Right atrium auricular region (tissue), 2 donors: ENCODE data around the gene LRRFIP1. TPM values are rescaled to one million over a fixed set of nuclear protein-coding genes. Genes with fewer than 3 reads are reported as not detected.

Experiments
- DNase-seq: peaks from one replicate; pipeline ENCODE4 v3.0.0-alpha.2; 2019; ENCODE audit warnings: low spot score
- H3K27ac ChIP-seq, 2 donors: fragments of 200-600 bp; sonication (generic); 1 replicate in 1 of 2; 2 replicates in 1 of 2; pipeline ENCODE4 v1.5.1; 2016 to 2019
- H3K27me3 ChIP-seq, 2 donors: fragments of 200-600 bp; sonication (generic); one replicate each; pipeline versions ENCODE4 v1.5.1 to v1.6.0; 2017 to 2019
- H3K36me3 ChIP-seq: fragments of 200-600 bp; sonication (generic); one replicate; pipeline ENCODE4 v1.5.1; 2016
- H3K4me1 ChIP-seq, 2 donors: fragments of 200-600 bp; sonication (generic); one replicate each; pipeline versions ENCODE4 v1.5.1 to v1.6.0; 2017 to 2019
- H3K4me3 ChIP-seq, 2 donors: fragments of 200-600 bp; sonication (generic); 1 replicate in 1 of 2; 2 replicates in 1 of 2; pipeline ENCODE4 v1.5.1; 2017 to 2019; ENCODE audit warnings: mild to moderate bottlenecking in 1 of 2, moderate library complexity in 1 of 2
- H3K9me3 ChIP-seq, 2 donors: fragments of 200-600 bp; sonication (generic); one replicate each; pipeline ENCODE4 v1.5.1; 2019
- CTCF ChIP-seq, 2 donors: fragments of 200-600 bp; sonication (generic); IDR thresholded peaks; one replicate each; pipeline ENCODE4 v1.5.1; 2019; ENCODE audit warnings: antibody characterized with exemption in 2 of 2
- total RNA-seq, 2 donors: library from RNA; depleted of rRNA; stranded (reverse); fragments of >200 nt; gene quantifications; one replicate each; pipeline ENCODE4 v1.1.0, GENCODE V29; 2016

Gene LRRFIP1
- total RNA-seq, 2 donors from 2014 or later, result 71.2 to 88.5 TPM

DNA sequence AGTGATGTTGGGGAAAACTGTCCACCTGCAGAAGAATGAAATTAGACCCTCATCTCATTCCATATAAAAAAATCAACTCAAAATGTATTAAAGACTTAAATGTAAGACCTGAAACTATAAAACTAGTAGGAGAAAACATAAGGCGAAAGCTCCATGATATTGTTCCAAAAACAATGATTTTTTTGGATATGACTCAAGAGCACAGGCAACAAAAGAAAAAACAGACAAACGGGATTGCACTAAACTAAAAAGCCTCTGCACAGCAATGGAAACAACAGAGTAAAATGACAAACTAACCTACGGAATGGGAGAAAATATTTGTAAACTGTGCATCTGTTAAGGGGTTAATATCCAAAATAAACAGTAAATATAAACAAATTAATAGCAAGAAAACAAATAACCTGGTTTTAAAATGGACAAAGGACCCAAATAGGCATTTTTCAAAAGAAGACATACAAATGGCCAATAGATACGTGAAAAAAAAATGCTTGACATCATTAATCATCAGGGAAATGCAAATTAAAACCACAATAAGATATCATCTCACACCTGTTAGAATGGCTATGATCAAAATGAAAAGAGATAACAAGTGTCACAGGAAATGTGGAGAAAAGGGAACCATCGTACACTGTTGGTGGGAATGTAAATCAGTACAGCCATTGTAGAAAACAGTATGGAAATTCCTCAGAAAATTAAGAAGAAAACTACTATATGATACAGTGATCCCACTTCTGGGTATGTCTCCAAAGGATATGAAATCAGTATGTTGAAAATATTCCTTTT lies 26.6 kb downstream of the LRRFIP1 start:
- Histone ChIP-seq H3K27ac (no peak overlapping the region), H3K36me3 (no peaks in the 10 kb centered on the region), H3K27me3 (no peaks in the 10 kb centered on the region), H3K4me1 (peaks cover 0 to 6% of the 10 kb centered on the region in 2 donors), H3K4me3 (no peak overlapping the region), H3K9me3 (peaks cover 0 to 10% of the 10 kb centered on the region in 2 donors)
- no peak for DNase-seq
- TF ChIP-seq CTCF (IDR thresholded peaks at IDR 0.05), result no peak

GRCh38 chr2:237657063-237657462 lies 29.7 kb downstream of the LRRFIP1 start:
- Histone ChIP-seq H3K36me3 (no peaks in the 10 kb centered on the region), H3K27me3 (no peaks in the 10 kb centered on the region), H3K27ac (no peak overlapping the region), H3K4me1 (peaks cover 0 to 3% of the 10 kb centered on the region in 2 donors), H3K4me3 (no peak overlapping the region), H3K9me3 (peaks cover 0 to 10% of the 10 kb centered on the region in 2 donors)
- no peak for TF ChIP-seq CTCF (IDR thresholded peaks at IDR 0.05)
- DNase-seq, result no peak

DNA sequence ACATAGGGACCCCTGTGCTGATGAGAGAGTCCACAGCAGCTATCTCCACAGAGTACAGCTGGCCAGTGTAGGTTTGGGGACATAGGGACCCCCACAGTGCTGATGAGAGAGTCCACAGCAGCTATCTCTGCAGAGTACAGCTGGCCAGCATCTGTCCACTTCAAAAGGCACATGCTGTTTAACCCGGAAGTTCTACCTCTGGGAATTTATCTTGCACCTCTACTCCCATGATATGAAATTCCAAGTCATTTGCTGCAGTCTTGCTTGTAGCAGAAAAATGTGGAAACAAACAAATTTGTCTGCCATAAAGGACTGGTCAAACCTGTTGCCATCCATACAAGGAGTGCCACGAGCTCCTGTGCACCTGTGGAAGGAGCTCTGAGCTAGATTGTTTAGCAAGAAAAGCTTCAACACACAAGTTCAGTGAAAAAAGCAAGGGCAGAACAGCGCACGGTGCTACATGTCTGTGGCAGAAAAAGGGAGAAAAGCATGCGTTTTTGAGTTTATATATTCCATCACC lies 33.1 kb downstream of the LRRFIP1 start:
- no peaks in the 10 kb centered on the region for H3K27me3 ChIP-seq
- no peak for TF ChIP-seq CTCF (IDR thresholded peaks at IDR 0.05)
- no peaks in the 10 kb centered on the region for H3K9me3 ChIP-seq
- no peak overlapping the region for H3K27ac ChIP-seq
- peaks cover 0 to 29% of the 10 kb centered on the region in 2 donors for H3K4me1 ChIP-seq
- H3K36me3 ChIP-seq, result no peaks in the 10 kb centered on the region
- DNase-seq, result no peak
- H3K4me3 ChIP-seq, result no peak overlapping the region

GRCh38 chr2:237661270-237661669 lies 33.9 kb downstream of the LRRFIP1 start:
- DNase-seq, result no peak
- Histone ChIP-seq H3K4me3 (no peak overlapping the region), H3K27ac (no peak overlapping the region), H3K9me3 (no peaks in the 10 kb centered on the region), H3K4me1 (peaks cover 0 to 29% of the 10 kb centered on the region in 2 donors), H3K36me3 (no peaks in the 10 kb centered on the region), H3K27me3 (no peaks in the 10 kb centered on the region)
- no peak for TF ChIP-seq CTCF (IDR thresholded peaks at IDR 0.05)

- Histone ChIP-seq H3K27me3 (no peaks in the 10 kb centered on the region), H3K4me1 (peaks cover 0 to 29% of the 10 kb centered on the region in 2 donors), H3K36me3 (no peaks in the 10 kb centered on the region), H3K4me3 (no peak overlapping the region), H3K9me3 (no peaks in the 10 kb centered on the region), H3K27ac (peak overlapping the region; percentile 8 to 38)
- DNase-seq, result no peak
- TF ChIP-seq CTCF (IDR thresholded peaks at IDR 0.05), result no peak
Measured at GRCh38 chr2:237661799-237662328, 34.5 kb downstream of the LRRFIP1 start.
